Measurements from ENCODE around the gene DDR2.

The DDR2 gene

GRCh38 chr1:162671664-162672410 is 39.6 kb downstream of the DDR2 start:
- no peak for TF ChIP-seq CTCF (IDR thresholded peaks at IDR 0.05; ENCODE audit: extremely low read depth, missing control alignments)
- no peak for DNase-seq (ENCODE audit: low spot score)

GRCh38 chr1:162672622-162673260 is 40.5 kb downstream of the DDR2 start:
- no peak for TF ChIP-seq CTCF (IDR thresholded peaks at IDR 0.05; ENCODE audit: extremely low read depth, missing control alignments)
- DNase-seq (ENCODE audit: low spot score), result no peak

GRCh38 chr1:162674034-162674608 is 41.9 kb downstream of the DDR2 start:
- TF ChIP-seq CTCF (IDR thresholded peaks at IDR 0.05; ENCODE audit: extremely low read depth, missing control alignments), result no peak
- DNase-seq (ENCODE audit: low spot score), result no peak

- no peak for TF ChIP-seq CTCF (IDR thresholded peaks at IDR 0.05; ENCODE audit: extremely low read depth, missing control alignments)
- no peak for DNase-seq (ENCODE audit: low spot score)
These were observed 43.8 kb downstream of the DDR2 start for GRCh38 chr1:162676087-162676486.

- TF ChIP-seq CTCF (IDR thresholded peaks at IDR 0.05; ENCODE audit: extremely low read depth, missing control alignments), result no peak
- DNase-seq (ENCODE audit: low spot score), result no peak
These were observed 44.5 kb downstream of the DDR2 start for GRCh38 chr1:162676750-162677149.

- peak; percentile 15 for DNase-seq (ENCODE audit: low spot score)
- no peak for TF ChIP-seq CTCF (IDR thresholded peaks at IDR 0.05; ENCODE audit: extremely low read depth, missing control alignments)
These were observed 45.5 kb downstream of the DDR2 start for GRCh38 chr1:162677607-162678371.
